ENCODE measurements around the gene SNX14. TPM values are rescaled to one million over a fixed set of nuclear protein-coding genes. Genes with fewer than 3 reads are reported as not detected.

Gene SNX14
- total and polyA plus RNA-seq, 10 of the 15 experiments (the other 5 are each of a cell fraction or from before 2014, with no cell fraction given) = 34.2 to 122 (median 51.0) TPM

DNA sequence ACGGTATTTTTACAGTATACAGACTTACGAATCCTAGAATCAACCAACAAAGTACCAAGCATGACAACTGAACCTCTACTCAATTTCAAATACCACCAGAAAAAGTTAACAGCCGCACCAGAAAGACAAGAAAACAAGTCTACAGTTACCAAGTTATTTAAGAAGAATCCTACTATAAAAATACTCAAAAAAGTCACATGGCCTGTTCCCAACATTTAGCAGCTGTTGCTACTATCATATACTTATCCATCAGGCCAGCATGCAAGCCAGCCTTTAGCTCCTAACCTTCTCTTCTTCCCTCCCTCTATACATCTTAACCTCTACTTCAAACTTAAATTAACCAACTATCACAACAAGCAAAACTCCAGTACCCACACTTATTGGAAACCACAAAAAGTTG, 47.2 kb upstream of the SNX14 start:
- no peaks in the 10 kb centered on the region for H3K4me1 ChIP-seq (ENCODE audit: control insufficient read depth, insufficient read depth, low read length)

More for the DNA sequence above, 47.2 kb upstream of the SNX14 start:
- no TSS peak for BruUV-seq (replicated peaks)
- in situ Hi-C loops (cut with MboI) = loop anchor here (5.0 to 25.0 kb wide), 2 partner anchors 36 to 1521 kb away; partner anchors contain the start of gene ZNF292
- DNase-seq (ENCODE audit: low read depth, low spot score) (no peak), FAIRE-seq (no peak), ATAC-seq (no peak)
- Histone ChIP-seq H3K4me3 (peak overlapping the region; percentile 86), H3K9me3 (replicated peaks; ENCODE audit: control insufficient read depth, insufficient read depth, low read length) (peaks cover 2% of the 10 kb centered on the region; the same call in 2 of the 3 replicates), H4K20me1 (ENCODE audit: control insufficient read depth, insufficient read depth) (peaks cover 5% of the 10 kb centered on the region; the same call in 1 of the 2 replicates), H3K27ac (ENCODE audit: control insufficient read depth, insufficient read depth) (no peak overlapping the region), H3K27me3 (replicated peaks in 1 of 2; ENCODE audit: control insufficient read depth in 2 of 2, insufficient read depth in 2 of 2, low read length in 1 of 2) (no peaks in the 10 kb centered on the region), H3K36me3 (ENCODE audit: control insufficient read depth in 2 of 2, insufficient read depth in 2 of 2, low read length in 1 of 2) (peaks cover 0 to 28% of the 10 kb centered on the region in 2 experiments), H3K9ac (ENCODE audit: control insufficient read depth, insufficient read depth, low read length) (peak overlapping the region; percentile 98; the same call in 1 of the 2 replicates), H2AFZ (ENCODE audit: control insufficient read depth, low read depth, low read length) (no peak overlapping the region), H3K79me2 (ENCODE audit: control insufficient read depth, insufficient read depth, low read length) (peaks cover 69% of the 10 kb centered on the region), H3K4me2 (ENCODE audit: control insufficient read depth, insufficient read depth) (peak overlapping the region; percentile 66)
- ChIA-PET RAD21 (ENCODE audit: unreplicated experiment) (interaction anchor here (1.1 to 8.3 kb wide), 3 partner anchors 29 to 104 kb away, joined by 3 to 125 read pairs (median 19); no protein-coding TSS in a partner anchor), POLR2A (interaction anchor here (1.1 to 10.8 kb wide), 6 partner anchors 11 to 190 kb away, joined by 3 to 192 read pairs (median 8); partner anchors contain the start of gene SNX14), SMC1A (ENCODE audit: uncharacterized antibody, unreplicated experiment) (interaction anchor here (0.6 to 4.6 kb wide), 10 partner anchors 8 to 157 kb away, joined by 3 to 103 read pairs (median 6); no protein-coding TSS in a partner anchor), CTCF (interaction anchor here (0.7 to 3.4 kb wide), 4 partner anchors 10 to 48 kb away, joined by 3 to 41 read pairs (median 10); no protein-coding TSS in a partner anchor)
- 2% methylated on average over 3 of the region's 3 CpGs for WGBS (ENCODE audit: insufficient coverage, insufficient replicate concordance, low lambda C conversion rate, missing lambda C conversion rate)
- TF ChIP-seq MYB (IDR thresholded peaks at IDR 0.05; ENCODE audit: borderline replicate concordance, low read depth, low read length) (no peak), BMI1 (IDR thresholded peaks at IDR 0.05; ENCODE audit: borderline replicate concordance) (no peak), NFXL1 (IDR thresholded peaks at IDR 0.05; ENCODE audit: borderline replicate concordance) (no peak), TCF3 (IDR thresholded peaks at IDR 0.05; ENCODE audit: borderline replicate concordance, insufficient read depth, low read depth, low read length) (no peak), ATF7 (IDR thresholded peaks at IDR 0.05; ENCODE audit: low read depth) (no peak), BRCA1 (IDR thresholded peaks at IDR 0.05; ENCODE audit: low read depth, low read length) (no peak), EED (IDR thresholded peaks at IDR 0.05; ENCODE audit: low read depth) (no peak), NFYA (IDR thresholded peaks at IDR 0.05; ENCODE audit: borderline replicate concordance, low read depth, low read length) (no peak), ESRRA (IDR thresholded peaks at IDR 0.05; ENCODE audit: low read length) (no peak), SMARCA5 (IDR thresholded peaks at IDR 0.05) (no peak), SP1 (IDR thresholded peaks at IDR 0.05; ENCODE audit: low read depth, low read length) (no peak), NFYB (IDR thresholded peaks at IDR 0.05; ENCODE audit: insufficient read depth, low read depth, low read length) (no peak), JUND (IDR thresholded peaks at IDR 0.05; ENCODE audit: low read depth, low read length) (no peak)
- TF ChIP-seq, protein P1, sequence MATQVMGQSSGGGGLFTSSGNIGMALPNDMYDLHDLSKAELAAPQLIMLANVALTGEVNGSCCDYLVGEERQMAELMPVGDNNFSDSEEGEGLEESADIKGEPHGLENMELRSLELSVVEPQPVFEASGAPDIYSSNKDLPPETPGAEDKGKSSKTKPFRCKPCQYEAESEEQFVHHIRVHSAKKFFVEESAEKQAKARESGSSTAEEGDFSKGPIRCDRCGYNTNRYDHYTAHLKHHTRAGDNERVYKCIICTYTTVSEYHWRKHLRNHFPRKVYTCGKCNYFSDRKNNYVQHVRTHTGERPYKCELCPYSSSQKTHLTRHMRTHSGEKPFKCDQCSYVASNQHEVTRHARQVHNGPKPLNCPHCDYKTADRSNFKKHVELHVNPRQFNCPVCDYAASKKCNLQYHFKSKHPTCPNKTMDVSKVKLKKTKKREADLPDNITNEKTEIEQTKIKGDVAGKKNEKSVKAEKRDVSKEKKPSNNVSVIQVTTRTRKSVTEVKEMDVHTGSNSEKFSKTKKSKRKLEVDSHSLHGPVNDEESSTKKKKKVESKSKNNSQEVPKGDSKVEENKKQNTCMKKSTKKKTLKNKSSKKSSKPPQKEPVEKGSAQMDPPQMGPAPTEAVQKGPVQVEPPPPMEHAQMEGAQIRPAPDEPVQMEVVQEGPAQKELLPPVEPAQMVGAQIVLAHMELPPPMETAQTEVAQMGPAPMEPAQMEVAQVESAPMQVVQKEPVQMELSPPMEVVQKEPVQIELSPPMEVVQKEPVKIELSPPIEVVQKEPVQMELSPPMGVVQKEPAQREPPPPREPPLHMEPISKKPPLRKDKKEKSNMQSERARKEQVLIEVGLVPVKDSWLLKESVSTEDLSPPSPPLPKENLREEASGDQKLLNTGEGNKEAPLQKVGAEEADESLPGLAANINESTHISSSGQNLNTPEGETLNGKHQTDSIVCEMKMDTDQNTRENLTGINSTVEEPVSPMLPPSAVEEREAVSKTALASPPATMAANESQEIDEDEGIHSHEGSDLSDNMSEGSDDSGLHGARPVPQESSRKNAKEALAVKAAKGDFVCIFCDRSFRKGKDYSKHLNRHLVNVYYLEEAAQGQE (IDR thresholded peaks at IDR 0.05; ENCODE audit: low read depth, low read length) = no peak
- TF ChIP-seq, protein P2, sequence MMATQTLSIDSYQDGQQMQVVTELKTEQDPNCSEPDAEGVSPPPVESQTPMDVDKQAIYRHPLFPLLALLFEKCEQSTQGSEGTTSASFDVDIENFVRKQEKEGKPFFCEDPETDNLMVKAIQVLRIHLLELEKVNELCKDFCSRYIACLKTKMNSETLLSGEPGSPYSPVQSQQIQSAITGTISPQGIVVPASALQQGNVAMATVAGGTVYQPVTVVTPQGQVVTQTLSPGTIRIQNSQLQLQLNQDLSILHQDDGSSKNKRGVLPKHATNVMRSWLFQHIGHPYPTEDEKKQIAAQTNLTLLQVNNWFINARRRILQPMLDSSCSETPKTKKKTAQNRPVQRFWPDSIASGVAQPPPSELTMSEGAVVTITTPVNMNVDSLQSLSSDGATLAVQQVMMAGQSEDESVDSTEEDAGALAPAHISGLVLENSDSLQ (IDR thresholded peaks at IDR 0.05) = no peak
- TF ChIP-seq, protein P3, sequence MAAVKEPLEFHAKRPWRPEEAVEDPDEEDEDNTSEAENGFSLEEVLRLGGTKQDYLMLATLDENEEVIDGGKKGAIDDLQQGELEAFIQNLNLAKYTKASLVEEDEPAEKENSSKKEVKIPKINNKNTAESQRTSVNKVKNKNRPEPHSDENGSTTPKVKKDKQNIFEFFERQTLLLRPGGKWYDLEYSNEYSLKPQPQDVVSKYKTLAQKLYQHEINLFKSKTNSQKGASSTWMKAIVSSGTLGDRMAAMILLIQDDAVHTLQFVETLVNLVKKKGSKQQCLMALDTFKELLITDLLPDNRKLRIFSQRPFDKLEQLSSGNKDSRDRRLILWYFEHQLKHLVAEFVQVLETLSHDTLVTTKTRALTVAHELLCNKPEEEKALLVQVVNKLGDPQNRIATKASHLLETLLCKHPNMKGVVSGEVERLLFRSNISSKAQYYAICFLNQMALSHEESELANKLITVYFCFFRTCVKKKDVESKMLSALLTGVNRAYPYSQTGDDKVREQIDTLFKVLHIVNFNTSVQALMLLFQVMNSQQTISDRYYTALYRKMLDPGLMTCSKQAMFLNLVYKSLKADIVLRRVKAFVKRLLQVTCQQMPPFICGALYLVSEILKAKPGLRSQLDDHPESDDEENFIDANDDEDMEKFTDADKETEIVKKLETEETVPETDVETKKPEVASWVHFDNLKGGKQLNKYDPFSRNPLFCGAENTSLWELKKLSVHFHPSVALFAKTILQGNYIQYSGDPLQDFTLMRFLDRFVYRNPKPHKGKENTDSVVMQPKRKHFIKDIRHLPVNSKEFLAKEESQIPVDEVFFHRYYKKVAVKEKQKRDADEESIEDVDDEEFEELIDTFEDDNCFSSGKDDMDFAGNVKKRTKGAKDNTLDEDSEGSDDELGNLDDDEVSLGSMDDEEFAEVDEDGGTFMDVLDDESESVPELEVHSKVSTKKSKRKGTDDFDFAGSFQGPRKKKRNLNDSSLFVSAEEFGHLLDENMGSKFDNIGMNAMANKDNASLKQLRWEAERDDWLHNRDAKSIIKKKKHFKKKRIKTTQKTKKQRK (IDR thresholded peaks at IDR 0.05; ENCODE audit: low read depth, low read length) = no peak
- intact Hi-C loops (cut with micrococcal nuclease; ENCODE audit: unreplicated experiment) = no loop called here
